Left forelimb (tissue), 1 donor: ENCODE results near the gene DNAH5.

Source experiments
- DNase-seq: peaks from one replicate; pipeline ENCODE4 v3.0.0-alpha.2; 2018; ENCODE audit warnings: low spot score

The DNAH5 gene

DNA sequence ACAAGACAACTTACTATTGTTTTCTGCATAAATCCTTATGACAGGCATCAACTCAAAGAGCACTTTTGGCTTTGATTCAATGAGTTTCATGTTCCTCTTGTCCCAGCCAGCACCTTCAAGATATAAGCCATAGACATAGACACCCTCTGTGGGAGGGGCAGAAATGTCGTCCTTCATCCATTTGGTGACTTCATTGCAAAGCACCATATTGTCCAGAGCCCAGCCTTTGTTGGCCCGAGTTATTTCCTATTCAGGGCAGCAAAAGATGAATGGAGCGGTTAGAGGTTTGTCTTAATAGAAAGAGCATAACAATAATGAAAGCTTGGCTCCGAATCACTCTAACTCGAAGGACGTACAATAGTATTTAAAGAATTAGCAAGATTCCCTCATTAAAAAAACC, 243.9 kb downstream of the DNAH5 start:
- DNase-seq, result no peak

DNA sequence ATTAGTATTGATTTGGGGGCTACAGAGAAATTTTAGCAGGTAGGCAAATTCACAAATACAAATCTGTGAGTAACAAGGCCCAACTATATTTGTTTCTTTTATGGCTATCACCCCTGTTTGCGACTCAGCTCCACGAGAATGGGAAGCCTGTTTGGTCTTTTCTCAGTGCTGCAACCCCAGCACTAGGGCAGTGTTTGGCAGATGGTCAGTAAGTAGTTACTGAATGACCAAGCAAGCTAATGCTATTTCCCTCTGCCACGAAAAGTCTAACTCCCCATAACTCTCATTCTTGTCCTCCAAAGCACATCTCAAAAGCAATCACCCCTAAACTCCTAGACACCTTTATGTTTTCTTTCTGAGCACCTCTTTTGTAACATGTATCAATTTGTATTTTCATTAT, 245.6 kb downstream of the DNAH5 start:
- DNase-seq, result no peak

DNA sequence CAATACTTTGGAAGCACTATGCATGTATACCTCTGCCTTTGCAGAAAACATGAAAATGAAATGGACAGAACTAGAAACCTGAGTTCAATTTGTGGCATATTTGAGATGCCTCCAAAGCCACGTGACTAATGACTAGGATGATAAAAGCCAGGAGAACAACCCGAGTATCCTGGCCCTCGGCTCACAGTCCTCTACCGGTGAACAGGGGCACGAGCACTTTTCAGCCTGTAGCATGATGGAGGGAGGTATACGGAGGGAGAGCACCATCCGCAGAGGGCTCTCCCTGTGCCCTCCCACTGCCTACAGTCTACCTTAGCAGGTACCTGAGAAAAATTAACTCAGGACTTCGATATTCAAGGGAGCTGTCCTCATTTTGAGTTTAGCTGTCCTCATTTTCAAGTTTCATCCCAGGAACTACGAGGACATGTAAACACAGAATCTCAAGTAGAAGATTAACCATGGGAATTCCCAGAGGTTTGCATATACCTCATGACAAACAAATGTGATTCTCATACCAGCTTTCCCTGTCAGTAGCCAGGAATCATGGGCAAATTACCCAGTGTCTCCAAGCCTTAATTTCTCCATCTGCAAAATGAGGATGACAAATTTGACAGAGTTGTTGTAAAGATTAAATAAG, 249.3 kb downstream of the DNAH5 start:
- DNase-seq, result no peak

DNA sequence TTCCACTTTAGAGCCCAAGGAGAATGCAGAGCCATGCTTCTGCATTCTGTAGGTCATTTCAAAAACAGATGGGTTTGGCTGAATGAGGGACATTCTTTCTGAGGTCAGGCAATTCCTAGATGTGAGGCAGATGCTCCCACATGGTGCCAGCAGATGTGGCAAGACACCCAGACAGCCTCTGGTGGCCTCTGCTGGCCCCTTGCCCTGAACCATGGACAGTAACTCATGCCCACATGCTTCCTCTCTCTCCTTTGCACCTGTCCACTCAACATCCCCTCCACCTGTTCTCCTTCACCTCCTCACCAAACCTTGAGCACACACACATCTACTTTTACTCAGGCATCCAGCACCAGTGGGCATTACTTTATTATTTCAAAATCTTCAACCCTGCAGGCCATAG, 252.3 kb downstream of the DNAH5 start:
- DNase-seq, result no peak

DNA sequence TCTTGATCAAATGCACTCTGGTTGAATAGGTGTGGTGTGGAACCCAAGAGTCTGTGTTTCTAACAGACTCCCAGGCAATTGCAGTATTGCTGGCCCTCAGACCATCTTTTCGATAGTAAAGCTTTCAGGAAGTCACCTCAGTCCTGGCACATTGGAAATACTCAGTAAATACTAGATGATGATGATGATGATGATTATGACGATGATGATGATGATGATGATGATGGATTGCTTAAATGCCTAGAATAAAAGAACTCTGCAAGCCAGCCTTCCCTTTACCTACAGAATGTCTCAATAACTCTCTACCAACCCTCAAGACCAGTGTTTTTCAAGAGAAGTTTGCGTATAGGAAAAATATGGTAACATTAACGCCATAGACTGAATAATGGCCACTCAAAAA, 268.0 kb downstream of the DNAH5 start:
- DNase-seq, result no peak

DNA sequence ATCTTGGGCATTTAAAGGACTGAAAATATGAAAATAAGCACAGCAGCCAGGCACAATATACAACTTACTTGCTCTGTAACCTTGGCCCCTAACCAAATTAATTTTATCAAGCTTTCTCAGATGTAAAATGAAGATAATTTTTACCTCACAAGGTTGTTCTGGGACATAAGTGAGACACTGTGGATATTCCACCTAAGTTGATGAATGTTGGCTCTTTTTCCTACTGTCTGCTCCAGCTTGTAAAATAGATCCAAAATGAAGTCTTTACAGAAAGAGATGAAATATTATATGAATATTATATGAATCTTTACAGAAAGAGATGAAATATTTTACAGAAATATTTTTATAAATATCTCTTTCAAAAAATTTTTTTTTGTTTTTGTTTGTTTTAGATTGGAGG, 270.1 kb downstream of the DNAH5 start:
- no peak for DNase-seq

DNA sequence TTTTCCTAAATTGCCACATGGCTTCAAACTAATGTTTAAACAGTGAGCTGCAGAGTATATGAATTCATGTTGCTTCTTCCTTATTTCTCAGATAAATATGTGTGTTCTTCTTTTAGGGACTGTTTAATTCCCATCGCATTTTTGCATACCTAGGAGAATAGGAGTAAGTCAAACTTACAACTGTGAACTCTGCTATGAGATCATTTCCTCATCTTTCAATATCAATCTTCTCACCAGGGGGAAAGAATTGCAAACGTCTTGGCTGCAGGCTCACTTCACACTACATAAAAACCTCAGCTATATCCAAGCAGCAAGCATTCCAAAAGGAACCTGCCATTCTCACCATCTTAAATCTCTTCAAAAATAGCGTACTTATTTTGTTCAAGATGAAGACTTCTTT, 271.0 kb downstream of the DNAH5 start:
- no peak for DNase-seq

DNA sequence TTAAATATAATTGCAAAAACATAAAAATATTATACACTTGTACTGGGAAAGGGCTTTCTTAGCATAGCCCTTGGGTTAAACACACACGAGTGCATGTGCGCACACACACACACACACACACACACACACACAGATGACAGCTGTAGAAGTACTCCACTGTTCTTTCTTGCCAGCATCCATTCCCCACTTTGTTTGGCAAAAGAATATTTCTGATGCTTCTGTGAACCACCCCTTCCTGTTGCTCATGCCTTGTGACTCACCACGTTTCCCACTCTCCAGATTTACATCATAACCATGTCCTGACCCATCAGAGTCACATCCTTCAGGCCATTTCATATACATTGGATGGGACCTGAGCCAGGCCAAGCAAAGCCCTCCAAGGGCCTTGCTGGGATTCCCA, 280.1 kb downstream of the DNAH5 start:
- DNase-seq, result no peak

DNA sequence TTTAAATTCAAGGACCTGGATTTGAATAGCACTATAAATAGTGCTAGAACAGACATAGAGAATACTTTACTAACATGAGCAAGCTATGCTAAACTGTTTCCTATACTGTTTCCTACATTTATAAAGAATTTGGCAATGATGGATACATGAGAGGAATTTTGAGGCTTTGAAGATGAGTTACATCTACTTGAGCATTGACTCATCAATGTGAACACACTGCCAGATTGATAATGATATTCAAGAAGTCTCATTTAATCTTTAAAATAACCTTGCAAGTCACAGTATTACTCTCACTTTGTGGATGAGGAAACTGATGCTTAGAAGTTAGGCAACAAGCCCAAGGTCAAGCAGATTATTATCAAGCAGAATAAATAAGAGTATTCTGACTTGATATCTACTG, 281.9 kb downstream of the DNAH5 start:
- no peak for DNase-seq

DNA sequence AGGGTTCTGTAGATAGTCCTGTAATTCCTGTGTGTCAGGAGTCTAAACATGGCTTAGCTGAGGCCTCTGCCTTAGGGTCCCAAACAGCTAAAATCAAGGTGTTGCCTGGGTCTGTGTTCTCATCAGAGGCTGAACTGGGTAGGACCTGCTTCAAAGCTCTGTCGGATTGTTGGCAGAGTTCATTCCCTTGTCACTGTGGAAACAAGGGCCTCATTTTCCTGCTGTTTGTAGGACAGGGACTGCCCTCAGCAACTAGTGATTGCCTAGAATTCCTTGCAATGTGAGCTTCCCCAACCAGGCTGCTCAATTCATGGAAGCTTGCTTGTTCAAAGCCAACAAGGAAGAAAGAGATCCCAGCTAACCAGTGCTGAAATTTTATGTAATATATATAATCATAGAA, 283.2 kb downstream of the DNAH5 start:
- DNase-seq, result no peak

DNA sequence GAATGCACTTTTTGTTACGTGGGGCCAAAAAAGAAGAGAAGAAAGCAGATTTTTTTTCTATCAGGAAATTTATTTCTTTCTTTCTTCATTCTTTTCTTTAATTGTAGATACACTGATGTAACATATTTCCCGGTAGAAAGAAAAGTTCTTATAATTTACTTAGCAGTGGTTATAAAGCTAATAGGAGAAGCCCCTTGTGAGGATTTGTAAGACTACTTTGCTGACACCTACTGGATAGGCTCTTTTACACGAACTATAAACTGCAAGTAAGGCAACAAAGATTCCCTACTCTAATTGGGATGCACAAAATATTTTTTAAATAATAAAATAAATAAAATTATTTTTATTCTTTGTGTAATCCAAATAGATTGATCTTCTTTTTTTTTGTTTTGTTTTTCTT, 284.4 kb downstream of the DNAH5 start:
- DNase-seq, result no peak

DNA sequence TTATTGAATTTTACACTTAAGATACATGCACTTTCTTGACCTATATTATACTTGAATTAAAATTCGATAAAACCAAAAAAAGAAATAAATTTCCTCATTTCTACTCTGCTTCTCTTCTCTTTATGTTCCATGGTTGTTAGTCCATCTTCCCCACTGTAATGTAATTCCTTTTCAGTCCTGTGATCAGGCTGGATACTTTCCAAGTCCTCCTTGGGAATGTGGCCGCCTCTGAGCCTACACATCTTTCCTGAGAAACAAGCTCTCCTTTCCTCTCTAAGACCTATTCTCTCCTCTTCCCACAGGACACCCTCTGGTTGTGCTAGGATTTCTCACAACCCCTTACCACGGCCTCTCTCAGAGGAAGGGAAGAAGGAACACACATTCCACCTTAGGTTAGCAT, 285.1 kb downstream of the DNAH5 start:
- DNase-seq, result no peak

DNA sequence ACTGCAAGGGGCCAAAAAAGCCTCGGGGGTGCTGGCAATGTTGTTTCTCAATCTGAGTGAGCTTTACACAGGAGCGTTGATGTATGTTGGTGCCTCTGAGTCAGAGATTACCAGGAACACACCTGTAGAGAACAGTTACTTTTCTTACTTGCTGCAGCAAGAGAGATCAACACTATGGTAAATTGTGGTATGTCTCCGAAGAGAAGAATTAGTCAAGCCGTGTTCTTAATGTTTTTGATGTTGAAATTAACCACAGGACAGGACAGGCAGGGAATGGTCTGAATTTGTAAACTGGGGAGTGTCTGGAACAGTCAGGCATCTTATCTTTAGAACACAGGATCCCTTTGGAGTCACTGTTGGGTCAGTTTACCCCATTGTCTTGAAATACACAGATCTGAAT, 285.7 kb downstream of the DNAH5 start:
- no peak for DNase-seq

DNA sequence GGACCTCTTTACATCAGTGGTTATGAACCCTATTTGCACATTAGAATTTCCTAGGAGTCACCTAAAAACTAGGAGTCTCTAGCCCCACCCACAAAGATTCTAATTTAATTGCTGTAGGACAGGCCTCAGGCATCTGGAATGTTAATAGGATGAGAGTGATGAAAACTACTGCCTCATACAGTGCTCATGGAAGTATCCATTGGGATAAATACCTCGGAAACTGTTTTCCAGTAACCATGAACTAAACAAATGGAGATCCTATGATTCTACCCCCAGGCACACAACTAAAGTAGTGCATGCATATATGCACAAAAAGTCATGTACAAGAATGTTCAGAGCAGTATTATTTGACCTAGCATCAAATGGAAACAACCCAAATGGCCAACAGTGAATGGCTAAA, 286.3 kb downstream of the DNAH5 start:
- no peak for DNase-seq

DNA sequence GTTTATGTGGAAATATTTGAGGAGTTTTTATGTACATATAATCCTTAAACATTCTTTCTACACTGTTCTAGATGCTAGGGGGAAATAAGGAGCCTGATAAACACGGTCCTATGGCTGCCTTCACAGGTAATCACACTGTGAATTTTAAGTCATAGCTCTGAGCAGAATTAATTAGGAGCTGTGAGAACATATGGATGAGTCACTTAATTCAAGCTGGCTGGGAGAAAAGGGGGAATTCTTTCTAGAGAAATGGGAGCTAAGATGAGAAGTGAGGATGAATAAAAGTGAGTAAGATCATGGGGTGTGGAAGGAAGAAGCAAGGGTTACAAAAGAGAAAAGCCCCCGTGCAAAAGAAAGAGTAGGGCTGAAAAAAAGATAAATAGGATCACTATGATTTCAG, 290.8 kb downstream of the DNAH5 start:
- DNase-seq, result no peak

DNA sequence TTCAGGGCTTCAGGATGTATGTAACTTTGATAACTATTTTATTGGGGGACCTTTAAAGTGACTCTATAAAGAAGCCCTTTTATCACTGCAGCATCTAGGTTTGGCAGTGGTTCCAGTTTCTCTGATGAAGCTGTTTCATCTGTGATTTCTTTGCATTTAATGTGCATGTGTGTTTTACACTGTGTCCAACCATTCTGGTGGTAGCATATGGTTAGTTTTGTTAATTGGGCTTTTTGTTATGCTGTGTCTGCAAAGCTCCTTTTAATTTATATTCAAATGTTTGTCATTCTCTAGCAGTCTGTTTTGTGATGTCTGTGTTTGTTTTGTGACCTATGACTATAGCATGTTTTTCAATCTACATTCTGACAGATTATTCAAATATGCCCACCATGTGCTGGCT, 294.8 kb downstream of the DNAH5 start:
- DNase-seq, result no peak

DNA sequence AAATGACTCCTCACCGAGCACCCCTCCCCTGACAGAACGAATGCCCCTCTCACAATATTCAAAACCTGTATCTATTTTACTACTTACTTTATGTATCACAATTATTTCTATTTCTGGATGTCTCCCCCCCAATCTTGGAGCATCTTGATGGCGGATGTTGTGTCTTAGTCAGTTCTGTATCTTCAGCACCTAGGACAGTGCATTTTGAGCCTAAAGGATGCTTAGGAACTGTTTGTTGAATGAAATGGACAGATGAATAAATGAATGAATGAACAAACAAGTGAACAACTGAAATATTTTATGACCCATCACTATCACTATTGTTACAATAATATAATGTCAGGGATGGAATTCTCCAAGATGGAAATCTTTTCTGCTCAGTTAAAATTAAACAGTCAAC, 295.7 kb downstream of the DNAH5 start:
- no peak for DNase-seq

DNA sequence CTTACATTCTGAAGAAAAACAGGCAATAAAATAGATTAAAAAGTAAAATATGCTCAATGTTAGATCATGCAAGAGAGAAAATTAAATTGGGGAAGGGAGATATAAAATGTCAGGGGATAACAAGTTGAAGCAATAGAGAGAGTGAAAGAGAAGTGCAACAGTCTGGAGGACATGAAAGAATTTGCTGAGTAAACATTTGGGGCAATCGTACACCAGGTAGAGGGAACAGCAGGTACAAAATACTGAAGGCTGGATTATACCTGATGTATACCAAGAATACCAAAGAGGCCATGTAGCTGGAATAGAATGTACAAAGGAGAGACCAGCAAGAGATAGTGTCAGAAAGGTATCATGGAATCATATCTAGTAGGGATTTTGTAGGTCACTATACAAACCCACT, 300.8 kb downstream of the DNAH5 start:
- DNase-seq, result no peak

DNA sequence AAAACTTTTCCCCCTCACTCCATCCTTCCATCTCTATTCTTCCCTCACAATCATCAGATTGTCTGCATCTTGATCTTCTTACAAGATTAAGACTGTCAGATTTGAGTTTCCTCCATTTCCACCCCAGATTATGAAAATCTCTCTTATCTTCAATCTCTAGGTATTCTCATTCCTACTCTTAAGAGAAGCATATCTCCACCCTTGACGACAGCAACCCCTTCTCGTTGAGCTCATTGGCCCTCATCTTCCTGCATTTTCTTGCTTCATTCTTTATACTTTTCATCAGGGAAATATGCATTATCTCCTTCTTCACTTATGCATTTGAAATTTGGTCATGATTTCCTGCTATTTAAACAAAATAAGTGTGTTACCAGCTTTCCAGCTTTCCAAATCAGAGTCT, 301.3 kb downstream of the DNAH5 start:
- DNase-seq, result no peak
